Endothelial cell of umbilical vein (primary cell): ENCODE data around the gene SRGAP1. TPM values are rescaled to one million over a fixed set of nuclear protein-coding genes. Genes with fewer than 3 reads are reported as not detected.

Experiments used
- BruUV-seq: library from RNA; stranded (reverse); fragments of 400-500 nt; replicated peaks from 2 replicates; lab custom pipeline; 2021; lab: Mats Ljungman, UMichigan
- CTCF ChIA-PET: fragments of 300-600, 350-600 bp; sonication (Branson Sonifier 250); formaldehyde crosslinking; loops from one replicate; lab custom pipeline; 2021; ENCODE audit warnings: antibody characterized with exemption, inconsistent platforms; lab: Charles Lee
- POLR2A ChIA-PET: fragments of 300-600, 350-600 bp; sonication (Branson Sonifier 250); formaldehyde crosslinking; loops from one replicate; lab custom pipeline; 2021; ENCODE audit warnings: antibody characterized with exemption, inconsistent platforms; lab: Charles Lee
- DNase-seq: peaks from one replicate; pipeline ENCODE4 v3.0.0-alpha.2; 2011; ENCODE audit warnings: low read depth, low spot score
- FAIRE-seq: peaks from 2 replicates; lab custom pipeline; 2011; peaks lifted over from hg19 to GRCh38; lab: Jason Lieb, UNC
- H2AFZ ChIP-seq: 2 replicates; pipeline ENCODE4 v1.6.0; 2012; ENCODE audit warnings: low read depth, low read length, control low read depth, inconsistent platforms
- H3K27ac ChIP-seq: 2 replicates; pipeline ENCODE4 v1.5.1; 2011; ENCODE audit warnings: low read depth, mild to moderate bottlenecking, control low read depth, low read length, moderate library complexity; ENCODE audit not compliant: insufficient read depth
- H3K27me3 ChIP-seq, 2 experiments: 2 replicates each; pipeline versions ENCODE4 v1.6.0 to v1.6.1; 2011; ENCODE audit warnings: low read length in 2 of 2, mixed read lengths in 1 of 2; ENCODE audit not compliant: control insufficient read depth in 2 of 2, insufficient read depth in 2 of 2
- H3K36me3 ChIP-seq, 2 experiments: 2 replicates in 1 of 2; 3 replicates in 1 of 2; pipeline ENCODE4 v1.5.1; 2011; ENCODE audit warnings: low read length in 2 of 2, mild to moderate bottlenecking in 1 of 2, moderate library complexity in 1 of 2; ENCODE audit not compliant: control insufficient read depth in 2 of 2, insufficient read depth in 2 of 2; ENCODE audit errors: extremely low read depth in 1 of 2
- H3K4me1 ChIP-seq: 3 replicates; pipeline ENCODE4 v1.5.1; 2011; ENCODE audit warnings: mild to moderate bottlenecking, low read length; ENCODE audit not compliant: control insufficient read depth, insufficient read depth; ENCODE audit errors: extremely low read depth
- H3K4me2 ChIP-seq: 2 replicates; pipeline ENCODE4 v1.6.1; 2011; ENCODE audit warnings: low read length, control low read depth, mixed read lengths; ENCODE audit not compliant: insufficient read depth
- H3K4me3 ChIP-seq, 3 experiments: fragments of 200-600 bp in 1 of 3; sonication (generic), shearing (Covaris generic) in 1 of 3; replicated peaks in 1 of 3; 2 replicates each; pipeline ENCODE4 v1.5.1; 2011 to 2016; ENCODE audit warnings: control low read depth in 3 of 3, low read length in 3 of 3, mild to moderate bottlenecking in 2 of 3, inconsistent platforms in 1 of 3, low read depth in 1 of 3, moderate library complexity in 1 of 3; ENCODE audit not compliant: insufficient read depth in 1 of 3
- H3K79me2 ChIP-seq: 2 replicates; pipeline ENCODE4 v1.6.0; 2012; ENCODE audit warnings: low read length, inconsistent platforms; ENCODE audit not compliant: control insufficient read depth, insufficient read depth
- H3K9ac ChIP-seq: replicated peaks from 2 replicates; pipeline ENCODE3; 2011; ENCODE audit warnings: low read length, control low read depth; ENCODE audit not compliant: insufficient read depth; ENCODE audit errors: extremely low read depth
- H3K9me1 ChIP-seq: replicated peaks from 3 replicates; pipeline ENCODE4 v1.6.0; 2011; ENCODE audit warnings: mild to moderate bottlenecking, low read length; ENCODE audit not compliant: control insufficient read depth, insufficient read depth; ENCODE audit errors: extremely low read depth
- H3K9me3 ChIP-seq: replicated peaks from 2 replicates; pipeline ENCODE4 v1.5.1; 2012; ENCODE audit warnings: low read length, inconsistent platforms; ENCODE audit not compliant: control insufficient read depth, insufficient read depth
- H4K20me1 ChIP-seq: replicated peaks from 2 replicates; pipeline ENCODE3; 2011; ENCODE audit warnings: mild to moderate bottlenecking, low read length; ENCODE audit not compliant: control insufficient read depth, insufficient read depth; ENCODE audit errors: extremely low read depth
- FOS ChIP-seq: IDR thresholded peaks from 2 replicates; pipeline ENCODE4 v1.6.1; 2011; ENCODE audit warnings: mild to moderate bottlenecking, low read length, moderate library complexity, borderline replicate concordance; ENCODE audit not compliant: insufficient read depth
- GATA2 ChIP-seq: IDR thresholded peaks from 2 replicates; pipeline ENCODE4 v1.7.0; 2011; ENCODE audit warnings: low read depth, mild to moderate bottlenecking, moderate library complexity, mixed read lengths, low read length; ENCODE audit not compliant: insufficient read length, insufficient read depth
- JUN ChIP-seq: IDR thresholded peaks from 2 replicates; pipeline ENCODE4 v1.6.1; 2011; ENCODE audit warnings: borderline replicate concordance, low read depth; ENCODE audit not compliant: insufficient read length, insufficient read depth
- MYC ChIP-seq: IDR thresholded peaks from one replicate; pipeline ENCODE4 v1.6.1; 2011; ENCODE audit warnings: mild to moderate bottlenecking, low read depth, low read length
- POLR2A ChIP-seq: IDR thresholded peaks from 2 replicates; pipeline ENCODE4 v1.6.1; 2012; ENCODE audit warnings: low read depth, mild to moderate bottlenecking, control low read depth, low read length
- POLR2AphosphoS5 ChIP-seq: IDR thresholded peaks from 2 replicates; pipeline ENCODE4 v1.6.1; 2012; ENCODE audit warnings: low read depth, mild to moderate bottlenecking, control low read depth, low read length, moderate library complexity; ENCODE audit not compliant: insufficient read depth
- dilution Hi-C: fragments of 300-500 bp; cut with MboI; formaldehyde crosslinking; loops from one replicate; pipeline ENCODE4 v1.15.0; 2019; ENCODE audit warnings: low sequenced_read_pairs; ENCODE audit not compliant: extremely low pct_ligation_motif_present
- intact Hi-C: fragments of 100-400 bp; cut with micrococcal nuclease; formaldehyde crosslinking; loops from one replicate; pipeline ENCODE4 v1.10.0; 2022
- polyA plus RNA-seq, 4 experiments: library from polyadenylated mRNA; depleted of rRNA in 3 of 4; stranded (reverse) in 3 of 4; unstranded in 1 of 4; fragments of >200 nt; gene quantifications; 2 replicates each; pipeline versions ENCODE4 v1.2.1 to v1.2.3, GENCODE V29; 2011 to 2012; ENCODE audit warnings: missing spikeins in 1 of 4
- total RNA-seq: library from RNA; stranded (reverse); gene quantifications from 2 replicates; pipeline ENCODE4 v1.2.3, GENCODE V29; 2021
- TF ChIP-seq, protein P1 (sequence below): IDR thresholded peaks from 2 replicates; pipeline ENCODE4 v1.6.1; 2011; ENCODE audit not compliant: insufficient read depth, insufficient read length
- TF ChIP-seq, protein P2 (sequence below), 2 donors: IDR thresholded peaks; 1 replicate in 1 of 2; 2 replicates in 1 of 2; pipeline ENCODE4 v1.5.1; 2011; ENCODE audit warnings: low read length in 2 of 2, mild to moderate bottlenecking in 2 of 2, moderate library complexity in 2 of 2, control low read depth in 1 of 2, inconsistent platforms in 1 of 2, low read depth in 1 of 2; ENCODE audit not compliant: insufficient read depth in 1 of 2; ENCODE audit errors: extremely low read depth in 1 of 2

SRGAP1 gene
- total and polyA plus RNA-seq, 2 donors (not counting 3 experiments of a cell fraction or from before 2014, with no cell fraction given): 4.9 to 16.3 TPM

DNA sequence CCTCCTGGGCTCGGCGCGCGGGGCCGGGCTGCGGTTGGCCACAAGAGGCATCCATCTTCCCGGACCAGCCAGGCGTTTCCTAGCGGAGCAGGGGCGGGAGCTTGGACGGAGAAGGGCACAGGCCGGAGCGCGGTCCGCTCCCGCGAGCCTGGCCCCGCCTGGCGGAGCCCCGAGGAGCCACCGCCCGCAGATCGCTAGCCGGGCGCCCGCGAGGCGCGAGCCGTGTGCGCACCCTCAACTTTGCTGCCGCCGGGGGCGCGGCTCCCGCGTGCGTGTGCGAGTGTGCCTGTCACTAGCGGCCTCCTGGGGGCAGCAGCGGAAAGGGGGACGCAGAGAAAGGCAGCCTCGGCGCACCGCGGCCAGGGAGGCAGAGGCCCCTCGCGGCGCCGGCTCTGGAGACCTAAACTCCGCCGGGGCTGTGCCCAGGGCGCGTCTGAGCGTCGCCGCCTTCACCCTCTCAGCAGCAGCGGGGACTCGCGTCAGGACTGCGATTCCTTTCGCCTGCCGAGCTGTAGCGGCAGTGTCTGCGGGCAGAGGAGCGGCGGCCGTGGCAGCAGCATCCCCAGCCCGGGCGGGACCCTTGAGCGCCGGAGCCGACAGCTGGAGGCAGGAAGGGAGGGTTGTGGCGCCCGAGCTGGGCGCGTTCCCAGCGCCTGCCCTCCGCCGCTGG, 644 bp upstream of the SRGAP1 start:
- ChIA-PET CTCF (interaction anchor here (0.6 to 3.7 kb wide), 41 partner anchors 11 to 552 kb away, joined by 3 to 56 read pairs (median 5); partner anchors contain the start of gene KICS2), POLR2A (interaction anchor here (1.0 to 1.3 kb wide), 2 partner anchors 244 to 387 kb away, joined by 3 to 4 read pairs; no protein-coding TSS in a partner anchor)
- intact Hi-C loops: loop anchor here (1.0 to 5.0 kb wide), 11 partner anchors 54 to 548 kb away; partner anchors contain the start of gene C12orf56
- H3K9ac ChIP-seq: peak overlapping the region; percentile 77
- TF ChIP-seq MYC: peak; percentile 38
- no peak for TF ChIP-seq POLR2A
- TF ChIP-seq, protein P1, sequence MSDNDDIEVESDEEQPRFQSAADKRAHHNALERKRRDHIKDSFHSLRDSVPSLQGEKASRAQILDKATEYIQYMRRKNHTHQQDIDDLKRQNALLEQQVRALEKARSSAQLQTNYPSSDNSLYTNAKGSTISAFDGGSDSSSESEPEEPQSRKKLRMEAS: peak; percentile 63
- no peak for TF ChIP-seq FOS
- no peak for TF ChIP-seq JUN
- peak; percentile 81 for TF ChIP-seq POLR2AphosphoS5
- TF ChIP-seq, protein P2, sequence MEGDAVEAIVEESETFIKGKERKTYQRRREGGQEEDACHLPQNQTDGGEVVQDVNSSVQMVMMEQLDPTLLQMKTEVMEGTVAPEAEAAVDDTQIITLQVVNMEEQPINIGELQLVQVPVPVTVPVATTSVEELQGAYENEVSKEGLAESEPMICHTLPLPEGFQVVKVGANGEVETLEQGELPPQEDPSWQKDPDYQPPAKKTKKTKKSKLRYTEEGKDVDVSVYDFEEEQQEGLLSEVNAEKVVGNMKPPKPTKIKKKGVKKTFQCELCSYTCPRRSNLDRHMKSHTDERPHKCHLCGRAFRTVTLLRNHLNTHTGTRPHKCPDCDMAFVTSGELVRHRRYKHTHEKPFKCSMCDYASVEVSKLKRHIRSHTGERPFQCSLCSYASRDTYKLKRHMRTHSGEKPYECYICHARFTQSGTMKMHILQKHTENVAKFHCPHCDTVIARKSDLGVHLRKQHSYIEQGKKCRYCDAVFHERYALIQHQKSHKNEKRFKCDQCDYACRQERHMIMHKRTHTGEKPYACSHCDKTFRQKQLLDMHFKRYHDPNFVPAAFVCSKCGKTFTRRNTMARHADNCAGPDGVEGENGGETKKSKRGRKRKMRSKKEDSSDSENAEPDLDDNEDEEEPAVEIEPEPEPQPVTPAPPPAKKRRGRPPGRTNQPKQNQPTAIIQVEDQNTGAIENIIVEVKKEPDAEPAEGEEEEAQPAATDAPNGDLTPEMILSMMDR (IDR thresholded peaks at IDR 0.05; ENCODE audit: extremely low read depth in 1 of 2, insufficient read depth in 1 of 2, low read depth in 1 of 2, low read length in 2 of 2): peak; percentile 94 to 98
- TF ChIP-seq GATA2: no peak
- H3K9me3 ChIP-seq: no peaks in the 10 kb centered on the region
- peak overlapping the region; percentile 56 to 70 (median 63) for H3K4me3 ChIP-seq
- FAIRE-seq (peak; percentile 91), DNase-seq (peak; percentile 97)
- peaks cover 26% of the 10 kb centered on the region for H3K79me2 ChIP-seq
- H3K27me3 ChIP-seq: no peaks in the 10 kb centered on the region
- H3K4me1 ChIP-seq: peaks cover 15% of the 10 kb centered on the region
- no peaks in the 10 kb centered on the region for H3K9me1 ChIP-seq
- no peaks in the 10 kb centered on the region for H3K36me3 ChIP-seq
- peak overlapping the region; percentile 26 for H3K4me2 ChIP-seq
- H4K20me1 ChIP-seq: no peaks in the 10 kb centered on the region
- H2AFZ ChIP-seq: peak overlapping the region; percentile 71
- BruUV-seq: no TSS peak
- dilution Hi-C loops: no loop called here
- peak overlapping the region; percentile 55 for H3K27ac ChIP-seq
